HG03175 (cell line): ENCODE data around the gene SFMBT2.

Experiments used
- ATAC-seq: cut with Tn5 transposase; IDR thresholded peaks from one replicate; pipeline ENCODE4 v1.9.1; 2021; ENCODE audit warnings: mild to moderate bottlenecking, moderate library complexity; ENCODE audit not compliant: unreplicated experiment

SFMBT2 gene

DNA sequence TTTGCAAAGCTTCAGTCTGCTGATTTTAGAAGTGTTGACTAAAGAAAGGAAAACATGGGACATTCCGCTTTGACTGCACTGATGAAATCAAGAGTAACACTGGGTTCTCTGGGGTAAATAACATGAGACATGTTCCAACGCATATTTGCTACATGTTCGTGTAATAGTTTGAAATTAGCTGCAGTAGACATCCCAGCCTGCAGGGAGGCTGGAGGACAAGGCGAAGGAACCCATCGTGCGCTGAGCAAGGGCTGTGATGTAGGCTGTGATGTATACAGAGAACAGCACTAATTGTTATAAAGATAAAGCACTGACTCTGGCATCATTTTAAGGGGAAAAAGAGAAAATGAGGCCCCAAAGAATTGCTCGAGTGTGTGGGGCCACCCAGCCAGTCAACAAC is 40.3 kb downstream of the SFMBT2 start:
- no peak for ATAC-seq

DNA sequence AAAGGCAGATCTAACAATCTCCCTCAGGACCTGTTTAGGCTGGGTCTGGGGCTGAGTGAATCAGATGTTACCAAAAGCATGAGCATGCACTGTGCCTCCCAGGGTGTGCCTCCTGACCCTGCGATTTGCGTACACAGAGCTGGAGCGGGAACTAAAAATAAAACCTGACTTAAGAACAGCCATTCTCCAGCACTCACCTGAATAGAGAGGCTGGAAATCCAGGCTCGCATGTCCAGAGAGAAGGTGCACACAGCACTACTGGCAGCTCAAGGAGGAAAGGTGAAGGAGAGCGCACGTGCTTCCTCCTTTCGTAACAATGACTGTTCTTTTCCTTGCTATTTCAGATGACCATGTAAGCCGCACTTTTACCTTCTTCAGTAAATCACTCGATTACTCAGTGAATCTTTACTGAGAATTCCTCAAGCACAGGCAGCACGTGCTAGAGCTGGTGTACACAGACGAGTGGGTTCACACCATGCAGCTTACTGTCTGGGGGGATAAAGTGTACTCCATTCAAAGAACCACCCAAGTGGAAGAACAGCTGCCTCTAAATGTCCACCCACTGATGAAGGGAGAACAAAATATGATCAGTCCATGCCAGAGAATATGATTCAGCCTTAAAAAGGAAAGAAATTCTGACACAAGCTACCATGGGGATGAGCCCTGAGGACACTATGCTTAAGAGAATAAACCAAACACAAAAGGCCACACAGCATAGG is 45.6 kb downstream of the SFMBT2 start:
- no peak for ATAC-seq

DNA sequence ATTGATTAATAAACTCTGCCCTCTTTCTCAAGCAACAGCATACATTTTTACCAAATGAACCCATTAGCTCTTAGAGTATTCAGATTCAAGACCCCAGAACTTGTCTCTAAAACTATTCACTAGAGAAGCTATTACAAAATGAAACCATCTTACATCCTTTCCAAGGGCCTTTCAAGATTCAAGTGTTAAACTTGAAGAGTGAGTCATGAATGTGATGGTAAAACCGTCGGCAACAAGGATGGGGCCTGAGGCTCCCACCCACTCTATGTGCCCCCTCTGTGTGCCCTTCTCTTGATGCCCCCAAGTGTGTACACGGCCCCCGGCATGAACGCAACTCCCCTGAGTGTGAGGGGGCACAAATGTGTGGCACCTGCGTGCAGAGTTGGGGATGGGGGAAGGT is 46.4 kb downstream of the SFMBT2 start:
- no peak for ATAC-seq

DNA sequence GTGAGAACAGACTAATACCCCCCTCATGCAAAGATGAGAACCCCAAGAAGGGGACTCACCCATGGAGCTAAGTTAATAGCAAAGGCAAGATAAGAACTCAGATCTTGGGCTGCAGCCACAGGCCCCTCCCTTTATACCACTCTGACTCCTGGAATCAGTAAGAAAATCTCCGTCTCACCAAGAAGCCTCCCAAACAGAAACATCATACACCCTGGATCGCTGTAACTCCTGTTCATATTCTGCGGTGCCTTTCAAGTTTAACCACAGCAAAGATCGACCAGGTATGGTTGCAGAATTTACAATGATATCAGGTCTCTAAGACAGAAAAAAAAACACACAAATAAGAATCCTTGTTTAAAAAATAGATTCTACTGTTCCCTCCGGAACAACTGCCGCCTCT is 47.1 kb downstream of the SFMBT2 start:
- no peak for ATAC-seq

DNA sequence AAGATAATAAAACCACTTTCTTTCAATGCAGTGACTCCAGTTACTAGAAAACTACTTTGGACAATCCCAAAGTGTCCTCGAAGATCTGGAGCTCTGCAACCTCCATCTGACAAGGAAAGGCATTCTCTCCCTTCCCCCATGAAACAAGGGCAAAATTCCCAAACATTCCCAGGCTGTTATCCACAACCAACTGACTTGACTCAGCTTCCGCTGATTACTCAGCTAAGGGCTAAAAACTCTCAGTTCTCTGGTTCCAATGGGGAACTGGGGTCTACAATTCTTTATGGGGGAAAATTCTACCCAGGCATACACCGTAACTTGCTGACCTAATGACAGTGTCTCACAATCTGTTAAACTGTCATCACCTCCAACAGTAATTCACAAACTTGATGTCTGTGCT is 48.4 kb downstream of the SFMBT2 start:
- no peak for ATAC-seq

DNA sequence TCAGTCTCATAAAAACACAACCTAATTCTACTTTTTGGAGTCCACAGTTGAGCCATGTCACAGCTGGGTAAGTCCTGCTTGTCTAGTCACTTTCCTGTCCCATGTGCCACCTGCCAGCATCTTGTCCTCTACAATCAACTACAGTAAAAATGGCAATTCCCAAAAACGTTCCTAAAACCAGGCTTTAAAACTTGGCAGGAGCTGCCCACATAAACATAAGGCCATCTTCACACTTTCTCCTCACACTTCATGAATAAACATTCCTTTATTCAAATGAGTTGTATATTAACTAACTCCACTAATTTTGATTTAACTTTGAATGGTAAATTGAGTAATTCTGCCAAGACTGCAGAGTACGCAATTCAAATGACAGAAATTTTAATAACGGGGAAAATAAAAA is 49.5 kb downstream of the SFMBT2 start:
- no peak for ATAC-seq

DNA sequence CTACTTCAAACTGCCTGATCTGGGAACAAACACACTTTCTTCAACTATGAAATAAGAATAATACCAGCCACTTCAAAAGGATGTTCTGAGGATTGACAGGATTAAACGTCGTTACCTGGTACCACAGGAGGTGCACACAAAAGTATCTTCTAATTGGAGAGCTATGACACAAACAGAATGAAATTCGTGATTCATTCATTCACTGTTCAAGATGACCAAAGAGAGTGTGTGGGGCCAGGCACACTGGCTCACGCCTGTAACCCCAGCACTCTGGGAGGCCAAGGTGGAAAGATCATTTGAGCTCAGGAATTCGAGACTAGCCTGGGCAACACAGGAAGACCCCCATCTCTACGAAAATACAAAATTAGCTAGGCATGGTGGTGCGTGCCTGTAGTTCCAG is 50.9 kb downstream of the SFMBT2 start:
- ATAC-seq: no peak

DNA sequence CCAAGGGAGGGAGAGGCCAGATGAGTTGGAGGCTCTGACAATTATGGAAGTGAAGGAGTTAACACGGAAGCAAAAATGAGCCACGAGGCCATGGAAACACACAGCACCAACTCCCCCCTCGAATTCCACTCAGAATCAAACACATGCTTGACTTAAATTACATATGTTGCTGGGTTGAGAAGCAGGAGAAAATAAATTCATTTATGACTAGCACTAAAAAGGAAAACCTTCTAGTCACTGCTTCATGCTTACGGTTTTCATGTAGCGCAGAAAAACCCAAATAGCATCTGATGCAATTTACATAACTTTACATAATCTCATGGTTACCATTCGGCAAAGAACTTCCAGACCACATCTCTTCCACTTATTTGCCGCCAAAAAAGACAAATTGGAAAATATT is 51.5 kb downstream of the SFMBT2 start:
- ATAC-seq: no peak

DNA sequence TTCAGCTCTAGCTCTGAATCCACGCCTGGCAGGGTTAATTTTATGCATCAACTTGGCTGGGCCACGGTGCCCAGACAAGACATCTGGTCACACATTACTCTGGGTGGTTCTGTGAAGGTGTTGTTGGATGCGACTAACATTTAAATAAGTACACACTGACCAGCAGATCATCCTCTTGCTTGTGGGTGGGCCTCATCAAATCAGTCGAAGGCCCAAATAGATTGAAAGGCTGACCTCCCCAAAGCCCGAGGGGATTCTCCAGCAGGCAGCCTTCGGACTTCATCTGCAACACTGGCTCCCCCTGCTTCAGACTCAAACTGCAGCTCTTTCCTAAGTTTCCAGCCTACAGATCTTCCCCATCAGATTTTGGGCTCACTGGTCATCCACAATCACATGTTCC is 53.6 kb downstream of the SFMBT2 start:
- ATAC-seq: no peak

DNA sequence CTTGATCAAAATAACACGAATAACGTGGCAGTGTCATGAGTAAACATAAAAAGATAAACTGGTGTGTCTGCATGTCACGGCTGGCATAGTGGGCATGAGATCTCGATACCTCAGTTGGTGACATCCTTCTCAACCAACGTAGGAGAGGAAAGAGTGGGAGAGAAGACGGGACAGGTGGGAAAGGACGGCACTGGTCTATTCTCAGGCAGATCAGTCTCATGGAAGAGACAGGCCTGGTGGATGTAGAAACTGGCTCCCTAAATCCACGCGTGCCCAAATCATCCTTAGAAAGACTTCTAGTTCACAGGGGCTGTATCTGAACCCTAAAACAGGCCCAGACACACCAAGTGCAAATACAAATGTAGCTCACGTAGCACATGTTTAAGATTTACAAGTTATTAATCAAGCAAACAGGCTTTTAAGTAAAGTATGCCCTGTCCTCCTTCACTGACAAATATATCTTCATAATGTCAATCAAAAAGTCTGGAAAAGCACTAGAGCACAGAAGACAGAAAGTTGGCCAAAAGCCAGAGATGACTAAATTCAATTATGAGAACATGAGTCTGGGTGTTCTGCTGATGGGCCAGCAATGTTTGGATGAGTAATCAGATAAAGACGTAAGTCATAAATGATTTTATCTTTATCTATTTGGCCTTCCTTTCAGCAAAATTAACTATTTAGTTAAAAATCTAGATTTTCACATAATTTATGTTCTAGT is 56.3 kb downstream of the SFMBT2 start:
- ATAC-seq: no peak

DNA sequence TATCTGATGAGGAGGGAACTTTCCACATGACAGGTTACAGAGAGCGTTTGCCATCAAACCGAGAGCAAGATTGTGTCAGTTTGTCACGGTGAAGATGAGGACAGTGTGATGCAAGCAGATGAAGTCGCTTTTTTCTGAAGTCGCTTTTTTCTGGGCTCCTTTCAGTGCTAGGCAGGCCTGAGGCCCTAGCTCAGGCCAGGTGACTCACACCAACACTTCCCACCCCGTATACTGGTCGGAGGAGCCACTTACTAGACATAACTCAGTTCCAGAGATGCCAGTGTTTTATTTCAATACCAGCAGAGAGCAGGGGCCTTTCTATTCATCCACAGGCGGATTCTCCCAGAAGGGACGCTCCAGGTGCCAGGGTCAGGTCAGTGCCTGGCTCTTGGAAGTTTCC is 58.9 kb downstream of the SFMBT2 start:
- no peak for ATAC-seq

DNA sequence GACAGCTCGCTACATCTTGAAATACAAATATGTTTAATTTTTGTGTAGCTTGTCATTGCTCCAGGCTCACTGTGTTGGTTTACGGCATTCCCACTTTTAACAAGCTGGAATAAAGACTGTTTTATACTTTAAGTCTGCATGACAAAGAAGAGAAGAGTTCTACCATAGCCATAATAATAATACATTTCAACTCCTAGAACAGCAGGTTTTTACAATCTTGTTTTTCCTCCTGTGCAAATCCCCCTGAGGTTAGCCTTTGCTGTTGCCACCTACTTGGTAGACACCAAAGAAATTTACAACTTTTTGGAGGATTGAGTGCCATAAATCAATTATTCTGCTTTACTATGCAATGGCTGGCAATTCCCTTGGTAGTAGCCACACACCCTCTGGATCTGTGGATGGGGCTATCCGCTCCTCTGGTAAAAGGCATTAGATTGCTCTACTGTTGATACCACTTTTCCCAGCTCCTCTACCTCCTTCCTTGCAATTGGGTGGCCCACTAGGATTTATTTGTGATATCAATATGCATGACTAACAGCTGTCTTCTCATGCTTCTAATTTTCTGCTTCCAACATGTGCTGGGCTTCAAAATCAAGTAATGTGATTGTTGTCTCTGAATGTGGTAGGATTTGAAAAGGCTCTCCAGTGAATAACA is 60.2 kb downstream of the SFMBT2 start:
- no peak for ATAC-seq

DNA sequence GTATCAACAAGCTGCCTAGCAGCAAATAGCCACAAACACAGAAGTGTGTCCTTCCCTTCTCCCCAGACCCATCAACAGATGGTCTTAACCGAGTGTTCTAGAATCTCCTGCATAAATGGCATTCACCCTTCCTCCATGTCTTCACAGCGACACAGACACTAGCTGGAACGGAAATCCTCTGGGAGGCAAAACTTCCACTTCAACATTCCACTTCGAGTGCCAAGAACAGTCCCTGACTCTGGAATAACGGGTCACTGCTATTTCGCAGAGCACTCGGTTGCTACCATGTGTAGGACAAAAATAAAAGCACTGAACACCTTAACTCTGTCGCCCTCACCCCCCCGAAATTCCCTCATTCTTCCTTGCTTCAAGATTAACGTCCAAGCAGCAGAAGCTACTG is 65.1 kb downstream of the SFMBT2 start:
- no peak for ATAC-seq

DNA sequence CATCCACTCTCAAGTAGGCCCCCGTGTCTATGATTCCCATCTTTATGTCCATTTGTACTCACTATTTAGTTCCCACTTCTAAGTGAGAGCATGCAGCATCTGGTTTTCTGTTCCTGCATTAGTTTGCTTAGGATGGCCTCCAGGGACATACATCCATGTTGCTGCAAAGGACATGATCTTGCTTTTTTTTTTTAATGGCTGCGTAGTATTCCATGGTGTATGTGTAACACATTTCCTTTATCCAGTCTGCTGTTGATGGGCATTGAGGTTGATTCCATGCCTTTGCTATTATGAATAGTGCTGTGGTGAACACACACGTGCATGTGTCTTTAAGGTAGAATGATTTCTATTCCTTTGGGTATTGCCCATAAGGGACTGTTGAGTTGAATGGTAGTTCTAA is 67.8 kb downstream of the SFMBT2 start:
- no peak for ATAC-seq

DNA sequence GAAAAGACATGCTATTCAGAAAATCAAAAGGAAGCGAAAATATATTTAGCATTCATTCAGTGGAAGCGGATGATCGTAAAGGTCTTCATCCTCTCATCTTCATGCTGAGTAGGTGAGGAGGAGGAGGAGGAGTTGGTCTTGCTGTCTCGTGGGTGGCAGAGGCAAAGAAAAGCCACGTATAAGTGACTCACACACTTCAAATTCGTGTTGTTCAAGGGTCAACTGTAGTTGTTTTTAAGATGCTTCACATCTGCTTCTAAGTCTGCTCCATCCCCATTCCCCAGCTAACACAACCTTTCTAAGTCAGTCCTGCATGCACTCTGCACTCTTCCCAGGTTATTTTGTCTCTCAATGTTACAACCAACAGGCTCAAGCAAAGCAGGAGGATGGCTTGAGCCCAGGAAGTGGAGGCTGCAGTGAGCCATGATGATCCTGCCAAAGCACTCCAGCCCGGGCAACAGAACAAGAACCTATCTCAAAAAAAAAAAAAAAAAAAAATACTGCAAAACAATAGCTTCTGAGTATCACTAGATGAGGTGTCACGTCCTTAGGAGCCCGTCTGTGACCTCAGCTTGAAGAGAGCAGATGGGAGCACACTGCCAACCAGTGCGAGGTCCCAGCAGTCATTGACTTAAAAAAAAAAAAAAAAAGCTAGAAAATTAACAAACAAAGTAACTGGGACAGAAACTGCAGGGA is 70.5 kb downstream of the SFMBT2 start:
- ATAC-seq: no peak

DNA sequence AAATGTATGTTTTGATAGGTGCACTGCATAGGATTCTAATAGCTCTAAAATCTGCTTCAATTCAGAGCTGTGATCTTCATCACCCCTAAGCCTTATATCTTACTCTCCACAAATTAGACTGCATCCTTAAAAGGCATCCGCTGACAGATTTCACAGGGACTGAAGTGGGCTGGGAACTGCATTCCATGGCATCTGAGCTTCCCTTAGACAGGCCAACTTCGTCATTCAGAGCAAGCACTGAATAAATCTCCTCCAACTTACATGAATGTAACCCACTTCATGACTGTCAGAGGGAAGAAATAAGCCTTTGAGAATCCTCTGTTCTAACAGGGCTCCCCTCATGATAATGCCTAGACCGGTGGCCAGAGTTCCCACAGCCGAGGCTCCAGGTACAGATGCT is 71.3 kb downstream of the SFMBT2 start:
- ATAC-seq: no peak

DNA sequence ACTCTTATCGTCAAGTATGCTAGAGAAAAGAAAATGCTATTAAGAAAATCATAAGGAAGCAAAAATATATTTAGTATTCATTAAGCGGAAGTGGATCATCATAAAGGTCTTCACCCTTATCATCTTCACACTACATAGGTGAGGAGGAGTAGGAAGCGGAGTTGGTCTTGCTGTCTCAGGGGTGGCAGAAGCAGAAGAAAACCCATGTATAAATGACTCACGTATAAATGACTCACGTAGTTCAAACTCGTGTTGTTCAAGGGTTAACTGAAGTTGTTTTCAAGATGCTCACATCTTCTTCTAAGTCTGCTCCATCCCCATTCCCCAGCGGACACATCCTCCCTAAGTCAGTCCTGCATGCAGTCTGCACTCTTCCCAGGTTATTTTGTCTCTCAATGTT is 72.4 kb downstream of the SFMBT2 start:
- no peak for ATAC-seq

DNA sequence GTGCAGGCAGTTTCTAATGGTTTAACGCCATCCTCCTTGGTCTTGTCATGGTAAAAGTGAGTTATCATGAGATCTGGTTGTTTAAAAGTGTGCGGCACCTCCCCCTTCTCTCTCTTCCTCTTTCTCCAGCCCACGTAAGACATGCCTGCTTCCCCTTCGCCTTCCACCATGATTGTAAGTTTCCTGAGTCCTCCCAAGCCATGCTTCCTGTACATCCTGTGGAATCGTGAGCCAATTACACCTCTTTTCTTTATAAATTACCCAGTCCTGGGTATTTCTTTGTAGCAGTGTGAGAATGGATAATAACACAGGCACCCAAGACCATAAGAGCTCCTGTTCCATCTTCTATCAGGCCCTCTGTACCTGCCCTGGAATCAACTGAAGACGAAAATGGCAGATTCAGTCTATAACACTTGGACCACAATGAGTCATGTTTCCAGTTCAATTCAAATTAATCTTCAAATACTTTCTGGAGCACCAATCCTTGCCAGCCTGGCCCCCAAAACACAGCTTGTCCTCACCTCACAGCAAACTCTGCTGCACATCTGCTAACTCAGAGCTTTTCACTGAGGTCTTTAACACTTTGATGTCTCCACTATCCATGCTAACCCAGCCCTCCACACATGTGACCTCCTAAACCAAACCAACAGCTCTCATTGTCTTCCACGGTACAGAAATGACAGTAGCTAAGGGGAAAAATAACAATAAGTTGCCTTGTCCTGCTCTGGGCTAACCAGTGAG is 73.2 kb downstream of the SFMBT2 start:
- peak; percentile 79 for ATAC-seq

DNA sequence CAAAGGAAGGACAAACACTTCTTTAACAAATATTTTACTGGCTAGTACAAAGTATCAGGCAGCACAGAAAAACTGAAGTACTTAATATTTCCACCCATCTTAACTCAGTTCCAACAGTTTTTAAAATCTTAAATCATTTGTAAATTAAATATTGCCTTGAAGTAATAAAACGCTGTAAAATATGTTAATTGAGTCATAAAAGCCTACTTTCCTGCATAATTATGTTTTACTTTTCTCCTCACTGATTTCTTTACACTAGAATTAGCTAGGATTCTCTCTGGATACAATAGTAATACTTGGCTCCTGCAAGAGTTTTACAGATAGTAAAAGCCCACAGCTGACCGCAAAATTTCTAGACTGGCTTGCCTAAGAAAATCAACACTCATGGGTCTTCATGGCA is 74.9 kb downstream of the SFMBT2 start:
- no peak for ATAC-seq

DNA sequence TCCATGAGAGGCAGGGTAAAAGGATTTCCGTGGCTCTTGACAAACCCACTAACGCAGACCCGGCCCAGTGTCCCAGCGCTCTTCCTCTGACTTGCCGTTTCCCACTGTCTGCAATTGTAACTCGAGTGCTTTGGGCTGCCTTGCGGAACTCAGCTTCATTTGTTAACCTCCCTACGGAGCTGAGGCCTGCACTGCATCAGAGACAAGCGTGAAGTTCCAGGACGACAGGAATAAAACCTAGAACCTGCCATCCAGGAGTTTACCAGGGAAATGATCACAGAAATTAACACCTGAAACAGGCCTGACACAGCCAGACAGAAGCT is 76.2 kb downstream of the SFMBT2 start:
- ATAC-seq: no peak

DNA sequence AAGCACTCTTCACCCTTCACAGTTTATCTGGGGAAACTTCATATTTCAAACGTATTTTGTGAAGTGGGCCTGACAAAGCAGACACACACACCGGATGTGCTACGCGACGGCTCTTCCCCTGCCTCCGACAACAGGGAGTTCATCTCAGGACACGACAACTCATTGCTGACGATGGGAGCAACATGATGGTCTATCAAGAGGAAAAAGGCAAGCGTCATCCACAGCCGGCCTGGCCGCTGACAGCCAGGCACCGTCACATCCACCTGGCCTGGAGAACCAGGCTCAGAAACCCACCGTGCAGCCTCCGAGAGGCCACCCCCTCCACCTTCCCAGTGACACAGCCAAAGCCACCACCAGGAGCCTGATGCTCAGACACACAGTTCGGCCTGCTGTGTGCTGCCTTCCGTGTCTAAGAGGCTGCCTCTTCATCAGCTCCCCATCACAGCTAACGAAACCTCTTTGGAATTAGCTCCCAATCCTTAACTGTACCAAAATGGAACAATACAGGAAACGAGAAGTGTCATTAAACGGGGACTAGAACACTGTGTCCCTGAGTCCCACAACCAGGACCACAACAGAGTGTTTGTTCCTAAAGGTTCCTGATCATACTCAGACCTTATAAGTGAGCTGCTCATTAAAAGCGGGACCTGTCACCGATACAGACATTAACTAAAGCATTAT is 76.7 kb downstream of the SFMBT2 start:
- ATAC-seq: no peak
